Gastroesophageal sphincter (tissue), 3 donors: Measurements from ENCODE around the gene TSPOAP1.

Source experiments
- CTCF ChIP-seq, 4 experiments: fragments of 200-600 bp in 2 of 4; fragments of 450-650 bp in 2 of 4; sonication (generic) in 1 of 4; IDR thresholded peaks; one replicate each; pipeline ENCODE4 v1.5.1; 2017 to 2019; ENCODE audit warnings: antibody characterized with exemption in 4 of 4, mild to moderate bottlenecking in 2 of 4, moderate library complexity in 2 of 4
- EP300 ChIP-seq: sonication (generic); formaldehyde crosslinking; IDR thresholded peaks from one replicate; pipeline ENCODE4 v1.6.1; 2017; ENCODE audit warnings: antibody characterized with exemption, mild to moderate bottlenecking
- POLR2A ChIP-seq, 2 donors: fragments of 450-650 bp; IDR thresholded peaks; one replicate each; pipeline ENCODE4 v1.6.1; 2017; ENCODE audit warnings: antibody characterized with exemption in 2 of 2, mild to moderate bottlenecking in 2 of 2, moderate library complexity in 1 of 2

- TF ChIP-seq CTCF (IDR thresholded peaks at IDR 0.05) (peak in 1 of 4 experiments; percentile 24), POLR2A (IDR thresholded peaks at IDR 0.05) (no peak), EP300 (no peak)
These were observed 20.2 kb downstream of the TSPOAP1 start for GRCh38 chr17:58308173-58308984.
